HepG2 (cell line): ENCODE measurements around the gene PSIP1.

Source experiments
- EZH2 ChIP-seq: conservative IDR thresholded peaks from 2 replicates; pipeline ENCODE4 v1.6.1; 2012; ENCODE audit warnings: mild to moderate bottlenecking, low read depth, low read length, moderate library complexity
- FOSL2 ChIP-seq: sonication (generic); formaldehyde crosslinking; IDR thresholded peaks from 2 replicates; pipeline ENCODE4 v1.4.0; 2020; ENCODE audit warnings: missing genetic modification reagents
- FOXM1 ChIP-seq: sonication (generic); formaldehyde crosslinking; IDR thresholded peaks from 2 replicates; pipeline ENCODE4 v1.5.0; 2020; ENCODE audit warnings: missing genetic modification reagents
- FOXP1 ChIP-seq, 2 experiments: fragments of 450-650 bp in 1 of 2; IDR thresholded peaks; 2 replicates each; pipeline ENCODE4 v1.6.1; 2017 to 2018; ENCODE audit warnings: antibody characterized with exemption in 1 of 2
- HOXA7 ChIP-seq: sonication (generic); formaldehyde crosslinking; IDR thresholded peaks from 2 replicates; pipeline ENCODE4 v1.8.1; 2022; ENCODE audit warnings: mild to moderate bottlenecking, missing genetic modification reagents, moderate library complexity
- MZF1 ChIP-seq: sonication (generic); formaldehyde crosslinking; IDR thresholded peaks from 2 replicates; pipeline ENCODE4 v1.8.1; 2023; ENCODE audit warnings: mild to moderate bottlenecking, missing genetic modification reagents, borderline replicate concordance
- RAD51 ChIP-seq: fragments of 450-650 bp; IDR thresholded peaks from 2 replicates; pipeline ENCODE4 v1.6.1; 2016; ENCODE audit warnings: borderline replicate concordance
- TGIF2 ChIP-seq: IDR thresholded peaks from 2 replicates; pipeline ENCODE4 v1.6.1; 2016; ENCODE audit warnings: control low read depth, missing compliant biosample characterization
- TF ChIP-seq, protein P1 (sequence below): sonication (generic); formaldehyde crosslinking; IDR thresholded peaks from 2 replicates; pipeline ENCODE4 v1.4.0; 2020; ENCODE audit warnings: mild to moderate bottlenecking, missing genetic modification reagents, borderline replicate concordance
- TF ChIP-seq, protein P2 (sequence below): sonication (generic); formaldehyde crosslinking; IDR thresholded peaks from 2 replicates; pipeline ENCODE4 v1.5.0; 2020; ENCODE audit warnings: mild to moderate bottlenecking, missing genetic modification reagents, moderate library complexity

DNA sequence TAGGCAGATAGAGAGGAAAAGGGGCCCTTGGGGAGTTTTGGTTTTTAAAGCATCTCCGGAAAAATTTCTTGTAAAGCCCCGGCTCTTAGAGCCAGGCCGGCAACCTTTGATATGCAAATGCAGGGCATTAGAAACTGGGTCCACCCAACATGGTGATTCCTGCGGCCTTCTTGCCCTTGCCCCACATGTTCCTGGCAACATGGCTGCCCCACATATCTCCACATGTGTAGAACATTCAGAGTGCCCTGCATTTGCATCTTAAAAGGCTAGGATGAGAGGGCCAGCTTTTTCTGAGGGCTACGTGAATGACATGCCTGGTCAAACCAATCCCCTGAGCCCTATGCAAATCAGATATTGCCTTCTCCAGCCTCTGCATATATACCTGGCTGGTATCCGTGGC, 93.1 kb downstream of the PSIP1 start:
- TF ChIP-seq EZH2 = no peak
- no peak for TF ChIP-seq FOXP1 (IDR thresholded peaks at IDR 0.05)
- no peak for TF ChIP-seq FOXP1 (CRISPR knock-in tag; IDR thresholded peaks at IDR 0.05)
- TF ChIP-seq, protein P1, sequence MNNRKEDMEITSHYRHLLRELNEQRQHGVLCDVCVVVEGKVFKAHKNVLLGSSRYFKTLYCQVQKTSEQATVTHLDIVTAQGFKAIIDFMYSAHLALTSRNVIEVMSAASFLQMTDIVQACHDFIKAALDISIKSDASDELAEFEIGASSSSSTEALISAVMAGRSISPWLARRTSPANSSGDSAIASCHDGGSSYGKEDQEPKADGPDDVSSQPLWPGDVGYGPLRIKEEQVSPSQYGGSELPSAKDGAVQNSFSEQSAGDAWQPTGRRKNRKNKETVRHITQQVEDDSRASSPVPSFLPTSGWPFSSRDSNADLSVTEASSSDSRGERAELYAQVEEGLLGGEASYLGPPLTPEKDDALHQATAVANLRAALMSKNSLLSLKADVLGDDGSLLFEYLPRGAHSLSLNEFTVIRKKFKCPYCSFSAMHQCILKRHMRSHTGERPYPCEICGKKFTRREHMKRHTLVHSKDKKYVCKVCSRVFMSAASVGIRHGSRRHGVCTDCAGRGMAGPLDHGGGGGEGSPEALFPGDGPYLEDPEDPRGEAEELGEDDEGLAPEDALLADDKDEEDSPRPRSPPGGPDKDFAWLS (CRISPR knock-in tag) = no peak
- TF ChIP-seq, protein P2, sequence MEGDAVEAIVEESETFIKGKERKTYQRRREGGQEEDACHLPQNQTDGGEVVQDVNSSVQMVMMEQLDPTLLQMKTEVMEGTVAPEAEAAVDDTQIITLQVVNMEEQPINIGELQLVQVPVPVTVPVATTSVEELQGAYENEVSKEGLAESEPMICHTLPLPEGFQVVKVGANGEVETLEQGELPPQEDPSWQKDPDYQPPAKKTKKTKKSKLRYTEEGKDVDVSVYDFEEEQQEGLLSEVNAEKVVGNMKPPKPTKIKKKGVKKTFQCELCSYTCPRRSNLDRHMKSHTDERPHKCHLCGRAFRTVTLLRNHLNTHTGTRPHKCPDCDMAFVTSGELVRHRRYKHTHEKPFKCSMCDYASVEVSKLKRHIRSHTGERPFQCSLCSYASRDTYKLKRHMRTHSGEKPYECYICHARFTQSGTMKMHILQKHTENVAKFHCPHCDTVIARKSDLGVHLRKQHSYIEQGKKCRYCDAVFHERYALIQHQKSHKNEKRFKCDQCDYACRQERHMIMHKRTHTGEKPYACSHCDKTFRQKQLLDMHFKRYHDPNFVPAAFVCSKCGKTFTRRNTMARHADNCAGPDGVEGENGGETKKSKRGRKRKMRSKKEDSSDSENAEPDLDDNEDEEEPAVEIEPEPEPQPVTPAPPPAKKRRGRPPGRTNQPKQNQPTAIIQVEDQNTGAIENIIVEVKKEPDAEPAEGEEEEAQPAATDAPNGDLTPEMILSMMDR (CRISPR knock-in tag) = no peak
- TF ChIP-seq MZF1 (CRISPR knock-in tag) = no peak
- TF ChIP-seq FOSL2 (CRISPR knock-in tag) = no peak
- TF ChIP-seq HOXA7 (CRISPR knock-in tag) = no peak
- no peak for TF ChIP-seq TGIF2 (CRISPR knock-in tag)
- no peak for TF ChIP-seq RAD51
- TF ChIP-seq FOXM1 (CRISPR knock-in tag) = no peak
